Testis (tissue), 3 donors: ENCODE results near the gene FAM229B. TPM values are rescaled to one million over a fixed set of nuclear protein-coding genes. Genes with fewer than 3 reads are reported as not detected.
A peak's percentile ranks its signal among the peaks of the same experiment; 100 is the strongest.

ENCODE experiments used
- DNase-seq: peaks from one replicate; pipeline ENCODE4 v3.0.0-alpha.2; 2019
- H3K27ac ChIP-seq, 2 donors: fragments of 200-600 bp; sonication (generic); one replicate each; pipeline ENCODE4 v1.5.1; 2019
- H3K27me3 ChIP-seq: fragments of 200-600 bp; sonication (generic); one replicate; pipeline ENCODE4 v1.5.1; 2019
- H3K36me3 ChIP-seq: fragments of 200-600 bp; sonication (generic); one replicate; pipeline ENCODE4 v1.5.1; 2017; ENCODE audit warnings: low read depth; ENCODE audit errors: missing control alignments
- H3K4me1 ChIP-seq: fragments of 200-600 bp; sonication (generic); one replicate; pipeline ENCODE4 v1.5.1; 2019
- H3K4me3 ChIP-seq, 2 donors: fragments of 200-600 bp; sonication (generic); one replicate each; pipeline ENCODE4 v1.5.1; 2017 to 2019
- H3K9me3 ChIP-seq: fragments of 200-600 bp; sonication (generic); one replicate; pipeline ENCODE4 v1.5.1; 2017
- CTCF ChIP-seq, 3 experiments: fragments of 450-650 bp in 2 of 3; fragments of 200-600 bp in 1 of 3; sonication (generic) in 1 of 3; IDR thresholded peaks; one replicate each; pipeline ENCODE4 v1.5.1; 2016 to 2019; ENCODE audit warnings: antibody characterized with exemption in 3 of 3, mild to moderate bottlenecking in 2 of 3, moderate library complexity in 1 of 3
- POLR2A ChIP-seq: fragments of 450-650 bp; IDR thresholded peaks from one replicate; pipeline ENCODE4 v1.6.1; 2017; ENCODE audit warnings: antibody characterized with exemption, mild to moderate bottlenecking, moderate library complexity
- WGBS, 2 donors: methylation state at CpG; one replicate each; pipeline ENCODE4 v1.1.5; 2018; 5-methylcytosine and 5-hydroxymethylcytosine counted together
- intact Hi-C: fragments of 100-400 bp; cut with DNase I; formaldehyde crosslinking; loops from one replicate; pipeline ENCODE4 v1.15.1; 2023; ENCODE audit warnings: low total_unique reads
- polyA plus RNA-seq: library from polyadenylated mRNA; stranded (reverse); fragments of 350-450 nt; fragmentation: Illumina TruSeq; extraction: RNeasy Lipid Tissue Mini Kit (QIAGEN cat#74804); gene quantifications from one replicate; pipeline ENCODE4 v1.2.3, GENCODE V29; 2014; ENCODE audit warnings: low read depth, low replicate concordance; ENCODE audit not compliant: insufficient read depth
- total RNA-seq, 2 donors: library from RNA; depleted of rRNA; stranded (reverse); fragments of >200 nt; gene quantifications; one replicate each; pipeline ENCODE4 v1.2.3, GENCODE V29; 2016

FAM229B gene
- total and polyA plus RNA-seq, 3 donors from 2014 or later = 111 to 724 (median 202) TPM

GRCh38 chr6:112081569-112081968 is 5.8 kb upstream of the FAM229B start:
- H3K27me3 ChIP-seq = no peaks in the 10 kb centered on the region
- DNase-seq = no peak
- no peaks in the 10 kb centered on the region for H3K4me1 ChIP-seq
- no peaks in the 10 kb centered on the region for H3K36me3 ChIP-seq
- H3K4me3 ChIP-seq = no peak overlapping the region
- 89 to 93% methylated on average over 4 of the region's 4 CpGs for WGBS, 2 donors
- intact Hi-C loops = no loop called here
- no peak overlapping the region for H3K27ac ChIP-seq
- TF ChIP-seq CTCF (IDR thresholded peaks at IDR 0.05) (no peak), POLR2A (no peak)
- H3K9me3 ChIP-seq = no peaks in the 10 kb centered on the region

- TF ChIP-seq CTCF (IDR thresholded peaks at IDR 0.05) = no peak
- TF ChIP-seq POLR2A = no peak
- 76 to 77% methylated on average over 8 of the region's 8 CpGs for WGBS, 2 donors
- no peaks in the 10 kb centered on the region for H3K4me1 ChIP-seq
- no peaks in the 10 kb centered on the region for H3K36me3 ChIP-seq
- intact Hi-C loops = no loop called here
- H3K27ac ChIP-seq = no peak overlapping the region
- no peaks in the 10 kb centered on the region for H3K27me3 ChIP-seq
- DNase-seq = peak; percentile 30
- no peak overlapping the region for H3K4me3 ChIP-seq
- no peaks in the 10 kb centered on the region for H3K9me3 ChIP-seq
Observed at GRCh38 chr6:112085286-112086065, 1.9 kb upstream of the FAM229B start.

GRCh38 chr6:112086744-112087135 is 651 bp upstream of the FAM229B start:
- Histone ChIP-seq H3K4me1 (no peaks in the 10 kb centered on the region), H3K27ac (peak overlapping the region; percentile 81 to 90), H3K27me3 (no peaks in the 10 kb centered on the region), H3K9me3 (no peaks in the 10 kb centered on the region), H3K4me3 (peak overlapping the region; percentile 83), H3K36me3 (no peaks in the 10 kb centered on the region)
- intact Hi-C loops = no loop called here
- WGBS, 2 donors = 1% methylated on average over 8 of the region's 8 CpGs
- TF ChIP-seq POLR2A (no peak), CTCF (IDR thresholded peaks at IDR 0.05) (no peak)
- DNase-seq = no peak

- intact Hi-C loops = no loop called here
- Histone ChIP-seq H3K4me3 (peak overlapping the region; percentile 83), H3K4me1 (no peaks in the 10 kb centered on the region), H3K27me3 (no peaks in the 10 kb centered on the region), H3K27ac (peak overlapping the region; percentile 81 to 90), H3K36me3 (no peaks in the 10 kb centered on the region), H3K9me3 (no peaks in the 10 kb centered on the region)
- DNase-seq = no peak
- no peak for TF ChIP-seq POLR2A
- TF ChIP-seq CTCF (IDR thresholded peaks at IDR 0.05) = no peak
- 10 to 12% methylated on average over 7 of the region's 7 CpGs for WGBS, 2 donors
Observed at GRCh38 chr6:112087916-112088315, 525 bp downstream of the FAM229B start.

GRCh38 chr6:112096901-112097300 is 9.5 kb downstream of the FAM229B start:
- no peak for TF ChIP-seq CTCF (IDR thresholded peaks at IDR 0.05)
- TF ChIP-seq POLR2A = no peak
- no peaks in the 10 kb centered on the region for H3K4me1 ChIP-seq
- intact Hi-C loops = no loop called here
- no peaks in the 10 kb centered on the region for H3K36me3 ChIP-seq
- no peak overlapping the region for H3K27ac ChIP-seq
- H3K4me3 ChIP-seq = no peak overlapping the region
- DNase-seq = no peak
- no peaks in the 10 kb centered on the region for H3K27me3 ChIP-seq
- 88 to 97% methylated on average over 2 of the region's 2 CpGs for WGBS, 2 donors
- H3K9me3 ChIP-seq = no peaks in the 10 kb centered on the region
